ENCODE measurements around the gene CLNK. TPM values are rescaled to one million over a fixed set of nuclear protein-coding genes. Genes with fewer than 3 reads are reported as not detected.

The CLNK gene
- total and polyA plus RNA-seq, 2 of the 13 experiments (the other 11 are each of a cell fraction or from before 2014, with no cell fraction given) = not detected

GRCh38 chr4:10661047-10661446, 23.5 kb downstream of the CLNK start:
- no peak overlapping the region for H3K4me2 ChIP-seq (ENCODE audit: low read depth, low read length)
- ATAC-seq (no peak), FAIRE-seq (no peak), DNase-seq (ENCODE audit: low spot score) (no peak)
- ChIA-PET POLR2A (no interaction called here), CTCF (ENCODE audit: low intra/inter-chr PET ratio, low total read pairs) (no interaction called here)
- intact Hi-C loops (cut with micrococcal nuclease; ENCODE audit: unreplicated experiment) = no loop called here
- TF ChIP-seq ZFP37 (CRISPR knock-in tag; IDR thresholded peaks at IDR 0.05; ENCODE audit: borderline replicate concordance) (no peak), IKZF5 (CRISPR knock-in tag; IDR thresholded peaks at IDR 0.05) (no peak), ZNF788 (CRISPR knock-in tag; IDR thresholded peaks at IDR 0.05; ENCODE audit: borderline replicate concordance) (no peak), ADNP (CRISPR knock-in tag; IDR thresholded peaks at IDR 0.05) (no peak), STAT6 (CRISPR knock-in tag; IDR thresholded peaks at IDR 0.05; ENCODE audit: borderline replicate concordance) (no peak), NFYB (CRISPR knock-in tag; IDR thresholded peaks at IDR 0.05) (no peak), NCOA2 (CRISPR knock-in tag; IDR thresholded peaks at IDR 0.05) (no peak), ZMAT3 (CRISPR knock-in tag; conservative IDR thresholded peaks at IDR 0.05) (no peak), RAD51 (IDR thresholded peaks at IDR 0.05; ENCODE audit: borderline replicate concordance) (no peak), ZNF143 (CRISPR knock-in tag; IDR thresholded peaks at IDR 0.05) (no peak), JDP2 (CRISPR knock-in tag; IDR thresholded peaks at IDR 0.05; ENCODE audit: borderline replicate concordance) (no peak), HIC2 (CRISPR knock-in tag; IDR thresholded peaks at IDR 0.05; ENCODE audit: low read depth) (no peak)
- H3K4me1 ChIP-seq (ENCODE audit: insufficient read depth, low read length) = no peaks in the 10 kb centered on the region
- H3K4me3 ChIP-seq (replicated peaks in 1 of 3; ENCODE audit: insufficient read depth in 1 of 3, low read depth in 2 of 3, low read length in 3 of 3) = no peak overlapping the region
- H4K20me1 ChIP-seq (ENCODE audit: insufficient read depth, low read length) = no peaks in the 10 kb centered on the region
- H3K9ac ChIP-seq (ENCODE audit: insufficient read depth, low read depth, low read length) = no peak overlapping the region
- no TSS peak for BruUV-seq (replicated peaks)
- H3K79me2 ChIP-seq (ENCODE audit: insufficient read depth, low read length) = no peaks in the 10 kb centered on the region
- in situ Hi-C loops (cut with HindIII; ENCODE audit: extremely low pct_ligation_motif_present, low pct_unique_long_range_greater_than_20kb) = no loop called here
- 0% methylated on average over 3 of the region's 3 CpGs for WGBS (ENCODE audit: low lambda C conversion rate)
- H3K9me3 ChIP-seq (ENCODE audit: low read length) = no peaks in the 10 kb centered on the region
- 0 out of 5 replicates have a peak, but pooled peaks cover 0 to 10% of the 10 kb centered on the region in 2 experiments for H3K27me3 ChIP-seq (ENCODE audit: control insufficient read depth in 1 of 2, insufficient read depth in 2 of 2, low read length in 2 of 2)
- no peak overlapping the region for H2AFZ ChIP-seq (ENCODE audit: low read length)
- no peaks in the 10 kb centered on the region for H3K36me3 ChIP-seq (replicated peaks in 1 of 2; ENCODE audit: control insufficient read depth in 1 of 2, insufficient read depth in 2 of 2, low read length in 2 of 2)
- H3K27ac ChIP-seq (ENCODE audit: extremely low read length, insufficient read depth, low read length) = no peak overlapping the region
